ENCODE data around the gene DNAH17.

DNA sequence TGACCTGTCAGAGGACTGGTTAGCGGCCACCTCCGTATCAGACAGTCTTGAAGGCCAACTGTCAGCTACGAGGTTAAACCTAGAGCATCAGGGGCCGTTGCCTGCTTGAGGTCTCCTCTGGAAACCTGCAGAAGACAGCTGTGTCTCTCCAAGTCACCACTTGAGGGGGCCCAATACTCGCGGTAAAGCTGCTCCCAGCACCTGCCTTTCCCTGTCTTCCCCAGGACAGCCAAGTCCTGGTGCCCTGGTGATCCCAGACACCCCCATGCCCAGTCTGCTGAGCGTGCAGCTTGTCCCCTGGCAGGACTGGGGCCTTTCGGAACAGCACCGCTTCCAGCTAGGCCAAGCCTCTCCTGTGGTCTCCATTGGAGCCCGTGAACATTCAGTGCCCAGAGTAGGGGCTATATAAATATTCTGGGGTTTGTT, 80.1 kb downstream of the DNAH17 start:
- TF ChIP-seq ZFP3 (CRISPR knock-in tag; IDR thresholded peaks at IDR 0.05) (no peak), SNAI2 (CRISPR knock-in tag; IDR thresholded peaks at IDR 0.05) (no peak), ARNTL (CRISPR knock-in tag; IDR thresholded peaks at IDR 0.05; ENCODE audit: borderline replicate concordance, low read depth) (no peak), RARB (CRISPR knock-in tag; IDR thresholded peaks at IDR 0.05) (no peak), ZFP30 (CRISPR knock-in tag; IDR thresholded peaks at IDR 0.05) (no peak), ESRRG (CRISPR knock-in tag; IDR thresholded peaks at IDR 0.05) (no peak), CSDC2 (CRISPR knock-in tag; IDR thresholded peaks at IDR 0.05) (no peak), ZNF8 (CRISPR knock-in tag; IDR thresholded peaks at IDR 0.05) (no peak), GLIS3 (CRISPR knock-in tag; IDR thresholded peaks at IDR 0.05) (no peak), PPARA (CRISPR knock-in tag; IDR thresholded peaks at IDR 0.05; ENCODE audit: borderline replicate concordance) (no peak)
- TF ChIP-seq, protein P1, sequence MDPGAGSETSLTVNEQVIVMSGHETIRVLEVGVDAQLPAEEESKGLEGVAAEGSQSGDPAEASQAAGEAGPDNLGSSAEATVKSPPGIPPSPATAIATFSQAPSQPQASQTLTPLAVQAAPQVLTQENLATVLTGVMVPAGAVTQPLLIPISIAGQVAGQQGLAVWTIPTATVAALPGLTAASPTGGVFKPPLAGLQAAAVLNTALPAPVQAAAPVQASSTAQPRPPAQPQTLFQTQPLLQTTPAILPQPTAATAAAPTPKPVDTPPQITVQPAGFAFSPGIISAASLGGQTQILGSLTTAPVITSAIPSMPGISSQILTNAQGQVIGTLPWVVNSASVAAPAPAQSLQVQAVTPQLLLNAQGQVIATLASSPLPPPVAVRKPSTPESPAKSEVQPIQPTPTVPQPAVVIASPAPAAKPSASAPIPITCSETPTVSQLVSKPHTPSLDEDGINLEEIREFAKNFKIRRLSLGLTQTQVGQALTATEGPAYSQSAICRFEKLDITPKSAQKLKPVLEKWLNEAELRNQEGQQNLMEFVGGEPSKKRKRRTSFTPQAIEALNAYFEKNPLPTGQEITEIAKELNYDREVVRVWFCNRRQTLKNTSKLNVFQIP (CRISPR knock-in tag; IDR thresholded peaks at IDR 0.05; ENCODE audit: borderline replicate concordance, low read depth), result no peak
- TF ChIP-seq, protein P2, sequence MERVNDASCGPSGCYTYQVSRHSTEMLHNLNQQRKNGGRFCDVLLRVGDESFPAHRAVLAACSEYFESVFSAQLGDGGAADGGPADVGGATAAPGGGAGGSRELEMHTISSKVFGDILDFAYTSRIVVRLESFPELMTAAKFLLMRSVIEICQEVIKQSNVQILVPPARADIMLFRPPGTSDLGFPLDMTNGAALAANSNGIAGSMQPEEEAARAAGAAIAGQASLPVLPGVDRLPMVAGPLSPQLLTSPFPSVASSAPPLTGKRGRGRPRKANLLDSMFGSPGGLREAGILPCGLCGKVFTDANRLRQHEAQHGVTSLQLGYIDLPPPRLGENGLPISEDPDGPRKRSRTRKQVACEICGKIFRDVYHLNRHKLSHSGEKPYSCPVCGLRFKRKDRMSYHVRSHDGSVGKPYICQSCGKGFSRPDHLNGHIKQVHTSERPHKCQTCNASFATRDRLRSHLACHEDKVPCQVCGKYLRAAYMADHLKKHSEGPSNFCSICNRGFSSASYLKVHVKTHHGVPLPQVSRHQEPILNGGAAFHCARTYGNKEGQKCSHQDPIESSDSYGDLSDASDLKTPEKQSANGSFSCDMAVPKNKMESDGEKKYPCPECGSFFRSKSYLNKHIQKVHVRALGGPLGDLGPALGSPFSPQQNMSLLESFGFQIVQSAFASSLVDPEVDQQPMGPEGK (CRISPR knock-in tag; IDR thresholded peaks at IDR 0.05; ENCODE audit: borderline replicate concordance), result no peak

All from SK-N-SH treated with all-trans-retinoic acid at 6 μM for 48 hours (cell line).